ENCODE measurements around the gene HDAC4.

DNA sequence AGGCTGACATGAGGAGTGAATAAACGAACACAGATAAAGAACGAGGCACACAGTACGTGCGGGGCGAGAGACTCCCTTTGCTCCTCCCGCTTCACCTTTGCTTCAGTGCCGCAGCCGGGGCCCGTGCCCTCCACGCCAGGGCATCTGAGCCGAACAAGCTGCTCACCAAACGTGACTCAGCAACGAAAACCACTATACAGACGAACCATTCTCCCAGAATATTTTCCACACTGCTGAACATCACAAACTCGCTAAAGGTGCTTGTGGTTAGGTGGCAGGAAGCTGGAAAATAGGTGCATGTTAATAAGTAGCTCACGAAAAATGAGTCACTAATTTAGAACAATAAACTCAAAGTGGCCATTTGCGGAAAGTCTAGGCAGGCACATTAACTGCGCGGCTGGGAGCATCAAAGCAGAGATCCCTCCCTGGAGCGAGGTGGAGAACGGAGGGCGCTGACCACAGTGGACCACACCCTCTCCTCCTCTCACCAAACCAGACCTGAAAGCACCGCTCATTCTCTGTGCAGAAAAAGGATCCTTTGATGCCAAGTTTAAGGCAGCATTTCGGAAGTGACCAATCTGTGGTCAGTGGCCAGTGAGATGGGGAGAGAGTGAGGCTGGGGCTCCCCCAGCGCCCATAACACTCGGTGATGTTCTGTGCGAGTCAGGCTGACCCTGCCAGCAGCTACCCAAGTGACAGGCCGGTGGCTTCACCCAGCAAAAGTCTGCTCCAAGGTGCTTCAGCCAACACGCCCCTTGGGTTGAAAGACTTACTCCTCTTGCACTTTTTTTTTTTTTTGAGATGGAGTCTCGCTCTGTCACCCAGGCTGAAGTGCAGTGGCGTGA, 153.2 kb downstream of the HDAC4 start:
- no peak for TF ChIP-seq POLR2A (IDR thresholded peaks at IDR 0.05; ENCODE audit: control extremely low read depth in 1 of 2, low read depth in 2 of 2, low read length in 2 of 2)
- TF ChIP-seq EGR1 (IDR thresholded peaks at IDR 0.05; ENCODE audit: borderline replicate concordance, low read depth, low read length) = no peak
- TF ChIP-seq, protein P1, sequence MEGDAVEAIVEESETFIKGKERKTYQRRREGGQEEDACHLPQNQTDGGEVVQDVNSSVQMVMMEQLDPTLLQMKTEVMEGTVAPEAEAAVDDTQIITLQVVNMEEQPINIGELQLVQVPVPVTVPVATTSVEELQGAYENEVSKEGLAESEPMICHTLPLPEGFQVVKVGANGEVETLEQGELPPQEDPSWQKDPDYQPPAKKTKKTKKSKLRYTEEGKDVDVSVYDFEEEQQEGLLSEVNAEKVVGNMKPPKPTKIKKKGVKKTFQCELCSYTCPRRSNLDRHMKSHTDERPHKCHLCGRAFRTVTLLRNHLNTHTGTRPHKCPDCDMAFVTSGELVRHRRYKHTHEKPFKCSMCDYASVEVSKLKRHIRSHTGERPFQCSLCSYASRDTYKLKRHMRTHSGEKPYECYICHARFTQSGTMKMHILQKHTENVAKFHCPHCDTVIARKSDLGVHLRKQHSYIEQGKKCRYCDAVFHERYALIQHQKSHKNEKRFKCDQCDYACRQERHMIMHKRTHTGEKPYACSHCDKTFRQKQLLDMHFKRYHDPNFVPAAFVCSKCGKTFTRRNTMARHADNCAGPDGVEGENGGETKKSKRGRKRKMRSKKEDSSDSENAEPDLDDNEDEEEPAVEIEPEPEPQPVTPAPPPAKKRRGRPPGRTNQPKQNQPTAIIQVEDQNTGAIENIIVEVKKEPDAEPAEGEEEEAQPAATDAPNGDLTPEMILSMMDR (IDR thresholded peaks at IDR 0.05; ENCODE audit: control extremely low read depth in 1 of 3, insufficient read depth in 1 of 3, low read depth in 1 of 3, low read length in 3 of 3) = no peak
- no peak for TF ChIP-seq RAD21 (IDR thresholded peaks at IDR 0.05 in 1 of 2, conservative IDR thresholded peaks at IDR 0.05 in 1 of 2; ENCODE audit: low read depth in 2 of 2, low read length in 2 of 2)

Measured in H1 (cell line).